ENCODE measurements around the gene RELL2. TPM values are rescaled to one million over a fixed set of nuclear protein-coding genes. Genes with fewer than 3 reads are reported as not detected.
"Not testable (repeated sequence)": the region's sequence is repeated elsewhere in the genome, so short reads cannot be mapped to it uniquely, and the experiment has no call there.

Gene RELL2
- total RNA-seq, 2 experiments from 2014 or later, result 28.0 to 43.1 TPM

DNA sequence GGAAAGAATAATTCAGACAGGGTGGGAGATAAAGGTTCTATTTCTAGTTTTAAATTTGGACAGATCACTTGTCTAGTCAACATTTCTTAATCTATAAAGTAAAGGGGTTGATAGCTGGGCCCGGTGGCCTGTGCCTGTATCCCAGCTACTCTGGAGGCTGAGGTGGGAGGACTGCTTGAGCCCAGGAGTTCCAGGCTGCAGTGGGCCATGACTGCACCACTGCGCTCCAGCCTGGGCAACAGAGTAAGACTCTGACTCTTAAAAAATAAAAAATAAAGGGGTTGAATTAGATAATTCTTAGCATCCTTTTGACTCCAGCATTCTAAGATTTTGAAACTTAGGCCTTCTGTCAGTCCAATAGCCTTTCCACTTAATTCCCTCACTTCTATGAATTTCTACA lies 28.8 kb upstream of the RELL2 start:
- ChIA-PET CTCF (ENCODE audit: unreplicated experiment) (no interaction called here), POLR2A (interaction anchor here (0.7 to 5.5 kb wide), 5 partner anchors 10 to 875 kb away, joined by 3 to 43 read pairs (median 7); partner anchors contain the start of genes DIAPH1, HDAC3 and RELL2)
- Histone ChIP-seq H3K4me3 (ENCODE audit: low read depth, low read length, poor library complexity, severe bottlenecking) (no peak overlapping the region), H3K9me2 (ENCODE audit: insufficient read depth, low read length) (no peaks in the 10 kb centered on the region), H3K27ac (ENCODE audit: low read depth, low read length, poor library complexity, severe bottlenecking) (no peak overlapping the region), H4K20me1 (ENCODE audit: insufficient read depth, low read length) (peaks cover 24% of the 10 kb centered on the region), H3K9me3 (ENCODE audit: low read length) (no peaks in the 10 kb centered on the region), H2AFZ (ENCODE audit: low read length) (no peak overlapping the region), H3K79me2 (ENCODE audit: insufficient read depth, low read depth, low read length) (peaks cover 93% of the 10 kb centered on the region), H3K4me1 (ENCODE audit: insufficient read depth, low read length, poor library complexity, severe bottlenecking) (peaks cover 47% of the 10 kb centered on the region), H3K4me2 (ENCODE audit: low read length) (no peak overlapping the region), H3K36me3 (ENCODE audit: insufficient read depth, low read length) (peaks cover 33% of the 10 kb centered on the region)
- no peak for TF ChIP-seq EZH2phosphoT487 (IDR thresholded peaks at IDR 0.05; ENCODE audit: borderline replicate concordance, low read depth, low read length)
- TF ChIP-seq, protein P1, sequence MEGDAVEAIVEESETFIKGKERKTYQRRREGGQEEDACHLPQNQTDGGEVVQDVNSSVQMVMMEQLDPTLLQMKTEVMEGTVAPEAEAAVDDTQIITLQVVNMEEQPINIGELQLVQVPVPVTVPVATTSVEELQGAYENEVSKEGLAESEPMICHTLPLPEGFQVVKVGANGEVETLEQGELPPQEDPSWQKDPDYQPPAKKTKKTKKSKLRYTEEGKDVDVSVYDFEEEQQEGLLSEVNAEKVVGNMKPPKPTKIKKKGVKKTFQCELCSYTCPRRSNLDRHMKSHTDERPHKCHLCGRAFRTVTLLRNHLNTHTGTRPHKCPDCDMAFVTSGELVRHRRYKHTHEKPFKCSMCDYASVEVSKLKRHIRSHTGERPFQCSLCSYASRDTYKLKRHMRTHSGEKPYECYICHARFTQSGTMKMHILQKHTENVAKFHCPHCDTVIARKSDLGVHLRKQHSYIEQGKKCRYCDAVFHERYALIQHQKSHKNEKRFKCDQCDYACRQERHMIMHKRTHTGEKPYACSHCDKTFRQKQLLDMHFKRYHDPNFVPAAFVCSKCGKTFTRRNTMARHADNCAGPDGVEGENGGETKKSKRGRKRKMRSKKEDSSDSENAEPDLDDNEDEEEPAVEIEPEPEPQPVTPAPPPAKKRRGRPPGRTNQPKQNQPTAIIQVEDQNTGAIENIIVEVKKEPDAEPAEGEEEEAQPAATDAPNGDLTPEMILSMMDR (conservative IDR thresholded peaks at IDR 0.05; ENCODE audit: low read length), result no peak
- intact Hi-C loops (cut with micrococcal nuclease; ENCODE audit: unreplicated experiment), result no loop called here
- DNase-seq (ENCODE audit: low spot score), result no peak
- no TSS peak for BruUV-seq (replicated peaks)

DNA sequence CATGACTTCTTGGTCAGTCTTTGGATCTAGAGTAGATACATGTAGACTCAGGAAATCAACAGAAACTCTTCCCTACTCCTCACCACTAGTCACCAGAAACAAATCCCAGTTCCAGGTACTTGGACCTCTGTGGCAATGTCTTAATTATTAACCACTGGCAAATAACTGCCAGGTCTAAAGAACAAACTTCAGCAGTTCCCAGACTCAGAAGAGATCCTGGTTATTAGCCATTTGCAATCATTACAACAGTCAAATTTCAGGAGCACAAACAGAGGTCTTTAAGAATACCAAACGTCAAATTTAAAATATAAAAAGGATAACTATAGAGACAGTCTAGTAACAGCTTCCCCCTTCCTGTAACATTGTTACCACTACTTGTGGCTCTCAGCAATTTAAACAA lies 28.2 kb upstream of the RELL2 start:
- intact Hi-C loops (cut with micrococcal nuclease; ENCODE audit: unreplicated experiment), result no loop called here
- Histone ChIP-seq H3K4me2 (ENCODE audit: low read length) (no peak overlapping the region), H3K9me3 (ENCODE audit: low read length) (no peaks in the 10 kb centered on the region), H3K27ac (ENCODE audit: low read depth, low read length, poor library complexity, severe bottlenecking) (no peak overlapping the region), H3K4me1 (ENCODE audit: insufficient read depth, low read length, poor library complexity, severe bottlenecking) (peaks cover 51% of the 10 kb centered on the region), H3K36me3 (ENCODE audit: insufficient read depth, low read length) (peaks cover 32% of the 10 kb centered on the region), H2AFZ (ENCODE audit: low read length) (no peak overlapping the region), H3K79me2 (ENCODE audit: insufficient read depth, low read depth, low read length) (peaks cover 93% of the 10 kb centered on the region), H3K9me2 (ENCODE audit: insufficient read depth, low read length) (no peaks in the 10 kb centered on the region), H3K4me3 (ENCODE audit: low read depth, low read length, poor library complexity, severe bottlenecking) (no peak overlapping the region), H4K20me1 (ENCODE audit: insufficient read depth, low read length) (peaks cover 28% of the 10 kb centered on the region)
- ChIA-PET POLR2A (interaction anchor here (0.6 to 5.5 kb wide), 8 partner anchors 10 to 1123 kb away, joined by 3 to 43 read pairs (median 6); partner anchors contain the start of genes DIAPH1, HDAC3 and RELL2), CTCF (ENCODE audit: unreplicated experiment) (no interaction called here)
- TF ChIP-seq, protein P1 (conservative IDR thresholded peaks at IDR 0.05; ENCODE audit: low read length), result no peak
- TF ChIP-seq EZH2phosphoT487 (IDR thresholded peaks at IDR 0.05; ENCODE audit: borderline replicate concordance, low read depth, low read length), result no peak
- no TSS peak for BruUV-seq (replicated peaks)
- no peak for DNase-seq (ENCODE audit: low spot score)

DNA sequence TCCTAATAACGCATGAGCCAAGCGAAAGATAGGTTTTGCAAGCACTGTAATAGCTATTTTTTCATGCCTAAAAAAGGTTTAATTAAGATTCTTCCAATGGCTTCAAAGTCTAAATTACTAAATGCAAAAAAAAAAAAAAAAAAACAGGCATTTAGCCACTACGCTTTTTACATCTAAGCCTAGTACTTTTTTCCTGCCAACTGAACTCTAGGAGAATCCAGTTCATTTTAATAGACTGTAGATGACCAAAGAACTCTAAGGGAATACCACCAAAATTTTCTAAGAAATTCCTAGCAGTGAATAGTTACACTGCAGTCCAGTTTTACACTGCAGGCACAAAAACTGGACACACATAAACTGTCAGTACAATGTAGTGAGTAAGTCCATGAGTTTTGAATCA lies 27.8 kb upstream of the RELL2 start:
- ChIA-PET POLR2A (interaction anchor here (0.6 to 5.5 kb wide), 8 partner anchors 9 to 1123 kb away, joined by 3 to 43 read pairs (median 6); partner anchors contain the start of genes DIAPH1, HDAC3 and RELL2), CTCF (ENCODE audit: unreplicated experiment) (no interaction called here)
- H3K9me2 ChIP-seq (ENCODE audit: insufficient read depth, low read length), result no peaks in the 10 kb centered on the region
- DNase-seq (ENCODE audit: low spot score), result no peak
- no peak for TF ChIP-seq EZH2phosphoT487 (IDR thresholded peaks at IDR 0.05; ENCODE audit: borderline replicate concordance, low read depth, low read length)
- TF ChIP-seq, protein P1 (conservative IDR thresholded peaks at IDR 0.05; ENCODE audit: low read length), result no peak
- BruUV-seq (replicated peaks), result no TSS peak
- intact Hi-C loops (cut with micrococcal nuclease; ENCODE audit: unreplicated experiment), result no loop called here
- H3K4me1 ChIP-seq (ENCODE audit: insufficient read depth, low read length, poor library complexity, severe bottlenecking), result peaks cover 51% of the 10 kb centered on the region
- no peak overlapping the region for H3K4me2 ChIP-seq (ENCODE audit: low read length)
- H3K4me3 ChIP-seq (ENCODE audit: low read depth, low read length, poor library complexity, severe bottlenecking), result no peak overlapping the region
- no peak overlapping the region for H3K27ac ChIP-seq (ENCODE audit: low read depth, low read length, poor library complexity, severe bottlenecking)
- no peaks in the 10 kb centered on the region for H3K9me3 ChIP-seq (ENCODE audit: low read length)
- no peak overlapping the region for H2AFZ ChIP-seq (ENCODE audit: low read length)
- peaks cover 93% of the 10 kb centered on the region for H3K79me2 ChIP-seq (ENCODE audit: insufficient read depth, low read depth, low read length)
- H4K20me1 ChIP-seq (ENCODE audit: insufficient read depth, low read length), result peaks cover 25% of the 10 kb centered on the region
- peaks cover 32% of the 10 kb centered on the region for H3K36me3 ChIP-seq (ENCODE audit: insufficient read depth, low read length)

DNA sequence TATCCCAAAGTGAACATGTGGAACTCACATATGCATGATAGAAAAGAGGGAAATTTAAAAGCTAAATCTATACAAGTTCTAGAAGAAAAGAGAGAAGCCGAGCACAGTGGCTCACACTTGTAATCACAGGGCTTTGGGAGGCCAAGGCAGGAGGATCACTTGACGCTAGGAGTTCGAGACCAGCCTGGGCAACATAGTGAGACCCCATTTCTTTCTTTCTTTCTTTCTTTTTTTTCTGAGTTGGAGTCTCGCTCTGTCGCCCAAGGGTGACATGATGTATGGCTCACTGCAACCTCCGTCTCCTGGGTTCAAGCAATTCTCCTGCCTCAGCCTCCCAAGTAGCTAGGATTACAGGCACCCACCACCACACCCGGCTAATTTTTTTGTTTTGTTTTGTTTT lies 26.9 kb upstream of the RELL2 start:
- H2AFZ ChIP-seq (ENCODE audit: low read length); H3K9me2 ChIP-seq (ENCODE audit: insufficient read depth, low read length); H3K4me3 ChIP-seq (ENCODE audit: low read depth, low read length, poor library complexity, severe bottlenecking); BruUV-seq (replicated peaks); DNase-seq (ENCODE audit: low spot score); H3K9me3 ChIP-seq (ENCODE audit: low read length); H3K27ac ChIP-seq (ENCODE audit: low read depth, low read length, poor library complexity, severe bottlenecking); H3K4me2 ChIP-seq (ENCODE audit: low read length); CTCF ChIA-PET (ENCODE audit: unreplicated experiment): not testable (repeated sequence)
- Histone ChIP-seq H3K79me2 (ENCODE audit: insufficient read depth, low read depth, low read length) (peaks cover 93% of the 10 kb centered on the region), H4K20me1 (ENCODE audit: insufficient read depth, low read length) (peaks cover 21% of the 10 kb centered on the region), H3K4me1 (ENCODE audit: insufficient read depth, low read length, poor library complexity, severe bottlenecking) (peaks cover 51% of the 10 kb centered on the region), H3K36me3 (ENCODE audit: insufficient read depth, low read length) (peaks cover 33% of the 10 kb centered on the region)
- POLR2A ChIA-PET, result interaction anchor here (1.1 to 5.5 kb wide), 2 partner anchors 8 to 12 kb away, joined by 3 to 43 read pairs; partner anchors contain the start of gene DIAPH1
- intact Hi-C loops (cut with micrococcal nuclease; ENCODE audit: unreplicated experiment), result loop anchor here (10.0 kb wide), 1 partner anchor 95 kb away; no protein-coding TSS in a partner anchor

Data from OCI-LY7 (cell line).